Body of pancreas (tissue), 4 donors: ENCODE results near the gene RAB17.

Source experiments
- CTCF ChIP-seq, 7 experiments: fragments of 450-650 bp in 4 of 7; fragments of 200-600 bp in 3 of 7; sonication (generic) in 3 of 7; IDR thresholded peaks; one replicate each; pipeline ENCODE4 v1.5.1; 2016 to 2019; ENCODE audit warnings: antibody characterized with exemption in 7 of 7
- POLR2A ChIP-seq, 3 donors: fragments of 450-650 bp; IDR thresholded peaks; one replicate each; pipeline ENCODE4 v1.6.1; 2016; ENCODE audit warnings: antibody characterized with exemption in 3 of 3, mild to moderate bottlenecking in 2 of 3

- TF ChIP-seq POLR2A (IDR thresholded peaks at IDR 0.05) (no peak), CTCF (IDR thresholded peaks at IDR 0.05) (no peak)
Observed at GRCh38 chr2:237551071-237551574, 39.4 kb downstream of the RAB17 start.
